Adrenal gland (tissue), 5 donors: ENCODE data around the gene DENND6B.

ENCODE experiments used
- CTCF ChIP-seq, 6 experiments: fragments of 450-650 bp in 4 of 6; fragments of 200-600 bp in 2 of 6; sonication (generic) in 1 of 6; IDR thresholded peaks; 1 replicate in 5 of 6; 2 replicates in 1 of 6; pipeline versions ENCODE4 v1.5.1 to v1.8.0; 2016 to 2021; ENCODE audit warnings: antibody characterized with exemption in 6 of 6, mild to moderate bottlenecking in 2 of 6, moderate library complexity in 1 of 6
- POLR2A ChIP-seq, 2 donors: fragments of 450-650 bp; IDR thresholded peaks; one replicate each; pipeline ENCODE4 v1.6.1; 2017; ENCODE audit warnings: antibody characterized with exemption in 2 of 2, mild to moderate bottlenecking in 2 of 2, moderate library complexity in 1 of 2
- donor health status: DM: no; HTN: no; CAD: no.

- no peak for TF ChIP-seq CTCF (IDR thresholded peaks at IDR 0.05)
- no peak for TF ChIP-seq POLR2A (IDR thresholded peaks at IDR 0.05)
Observed at GRCh38 chr22:50269970-50270665, 56.7 kb downstream of the DENND6B start, which contains the start of gene MAPK11.
